ENCODE data around the gene SLC39A9.
A peak's percentile ranks its signal among the peaks of the same experiment; 100 is the strongest.
"Not testable (repeated sequence)": the region's sequence is repeated elsewhere in the genome, so short reads cannot be mapped to it uniquely, and the experiment has no call there.

The SLC39A9 gene

GRCh38 chr14:69428289-69428998 is 30.0 kb downstream of the SLC39A9 start:
- peak; percentile 19 for DNase-seq

GRCh38 chr14:69429643-69430042 is 31.2 kb downstream of the SLC39A9 start:
- no peak for DNase-seq

- no peak for DNase-seq
These were observed 31.9 kb downstream of the SLC39A9 start for GRCh38 chr14:69430306-69430939.

GRCh38 chr14:69432364-69432763 is 33.9 kb downstream of the SLC39A9 start:
- DNase-seq: no peak

- DNase-seq: no peak
These were observed 41.2 kb downstream of the SLC39A9 start for GRCh38 chr14:69439521-69440270.

- DNase-seq: no peak
These were observed 43.5 kb downstream of the SLC39A9 start for GRCh38 chr14:69441948-69442347.

GRCh38 chr14:69443296-69443805 is 44.9 kb downstream of the SLC39A9 start:
- no peak for DNase-seq

- no peak for DNase-seq
These were observed 50.7 kb downstream of the SLC39A9 start for GRCh38 chr14:69449216-69449615.

- DNase-seq: no peak
These were observed 53.4 kb downstream of the SLC39A9 start for GRCh38 chr14:69451941-69452340.

GRCh38 chr14:69458350-69458749 is 59.9 kb downstream of the SLC39A9 start:
- DNase-seq: no peak

GRCh38 chr14:69459122-69459521 is 60.6 kb downstream of the SLC39A9 start:
- no peak for DNase-seq

GRCh38 chr14:69460093-69460701 is 61.7 kb downstream of the SLC39A9 start:
- DNase-seq: peak; percentile 65

- no peak for DNase-seq
These were observed 65.9 kb downstream of the SLC39A9 start for GRCh38 chr14:69464379-69464778.

- DNase-seq: no peak
These were observed 66.3 kb downstream of the SLC39A9 start for GRCh38 chr14:69464829-69465228.

- DNase-seq: no peak
These were observed 70.5 kb downstream of the SLC39A9 start for GRCh38 chr14:69468949-69469348.

GRCh38 chr14:69471436-69471835 is 72.9 kb downstream of the SLC39A9 start:
- DNase-seq: no peak

GRCh38 chr14:69471916-69472315 is 73.4 kb downstream of the SLC39A9 start:
- no peak for DNase-seq

- DNase-seq: no peak
These were observed 74.8 kb downstream of the SLC39A9 start for GRCh38 chr14:69473260-69473659.

- no peak for DNase-seq
These were observed 75.5 kb downstream of the SLC39A9 start for GRCh38 chr14:69473946-69474345.

- no peak for DNase-seq
These were observed 76.8 kb downstream of the SLC39A9 start for GRCh38 chr14:69475194-69475818.

- DNase-seq: not testable (repeated sequence)
These were observed 78.4 kb downstream of the SLC39A9 start for GRCh38 chr14:69476824-69477450.

- DNase-seq: not testable (repeated sequence)
These were observed 79.6 kb downstream of the SLC39A9 start for GRCh38 chr14:69478055-69478454.
